ENCODE measurements around the gene ANKS1A. TPM values are rescaled to one million over a fixed set of nuclear protein-coding genes. Genes with fewer than 3 reads are reported as not detected.

The ANKS1A gene
- total and polyA plus RNA-seq, 2 of the 4 experiments (the other 2 are of a cell fraction): 7.2 to 7.5 TPM

GRCh38 chr6:34947561-34947960 is 58.5 kb downstream of the ANKS1A start:
- TF ChIP-seq RCOR1 (IDR thresholded peaks at IDR 0.05; ENCODE audit: insufficient replicate concordance, low read length) (no peak), MAZ (IDR thresholded peaks at IDR 0.05; ENCODE audit: borderline replicate concordance, low read depth, low read length) (no peak), BHLHE40 (IDR thresholded peaks at IDR 0.05; ENCODE audit: low read depth, low read length) (no peak), CTCF (conservative IDR thresholded peaks at IDR 0.05; ENCODE audit: low read depth, low read length) (no peak), USF2 (IDR thresholded peaks at IDR 0.05; ENCODE audit: low read depth, low read length) (no peak)
- Histone ChIP-seq H4K8ac (ENCODE audit: low read depth in 2 of 2, low read length in 2 of 2) (no peak overlapping the region), H2AK9ac (replicated peaks; ENCODE audit: low read depth, low read length, poor library complexity) (no peak overlapping the region), H3K27ac (ENCODE audit: insufficient read depth, low read length) (no peak overlapping the region), H3K23ac (ENCODE audit: low read depth, low read length) (no peak overlapping the region), H3K56ac (ENCODE audit: extremely low read depth, insufficient read depth, low read length) (no peak overlapping the region), H4K5ac (ENCODE audit: low read depth, low read length) (no peak overlapping the region), H3K14ac (replicated peaks; ENCODE audit: low read depth, low read length) (no peak overlapping the region), H3K9me1 (ENCODE audit: insufficient read depth, low read length) (0 out of 2 replicates have a peak, but pooled peaks cover 5% of the 10 kb centered on the region), H2AK5ac (ENCODE audit: low read depth, low read length) (no peak overlapping the region), H3K18ac (ENCODE audit: low read depth, low read length) (no peak overlapping the region), H2AFZ (replicated peaks; ENCODE audit: low read length, poor library complexity) (no peak overlapping the region), H3K4me2 (ENCODE audit: low read depth, low read length) (no peak overlapping the region), H3K9me3 (ENCODE audit: control insufficient read depth, insufficient read depth, low read length) (no peaks in the 10 kb centered on the region), H4K20me1 (ENCODE audit: insufficient read depth, low read length) (peaks cover 3% of the 10 kb centered on the region; the same call in 1 of the 2 replicates), H3K4me3 (ENCODE audit: insufficient read depth, low read depth, low read length) (no peak overlapping the region), H3K36me3 (ENCODE audit: control insufficient read depth, insufficient read depth, low read length) (no peaks in the 10 kb centered on the region), H3K79me1 (ENCODE audit: low read depth in 1 of 2, low read length in 2 of 2) (peaks cover 0 to 18% of the 10 kb centered on the region in 2 experiments; a peak in 1 of 4 replicates), H4K91ac (ENCODE audit: insufficient read depth, low read depth, low read length) (no peak overlapping the region), H2BK120ac (ENCODE audit: low read depth, low read length) (no peak overlapping the region), H3K9ac (ENCODE audit: low read depth, low read length) (no peak overlapping the region), H2BK20ac (ENCODE audit: low read depth, low read length) (no peak overlapping the region), H3K4me1 (ENCODE audit: control insufficient read depth, insufficient read depth, low read length) (no peaks in the 10 kb centered on the region), H2BK15ac (ENCODE audit: low read depth, low read length) (no peak overlapping the region), H3K27me3 (ENCODE audit: control insufficient read depth, insufficient read depth, low read length) (no peaks in the 10 kb centered on the region), H2BK5ac (ENCODE audit: low read depth, low read length, poor library complexity, severe bottlenecking) (no peak overlapping the region), H3K4ac (ENCODE audit: low read depth, low read length) (no peak overlapping the region)
- no peak for DNase-seq
- WGBS, 2 experiments (ENCODE audit: extremely low coverage in 2 of 2, insufficient read length in 1 of 2): no CpG with 5 or more reads among the region's 1 CpG
- in situ Hi-C loops (cut with MboI; ENCODE audit: low sequenced_read_pairs) (no loop called here), dilution Hi-C loops (cut with HindIII; ENCODE audit: low sequenced_read_pairs, unreplicated experiment) (no loop called here), intact Hi-C loops (cut with micrococcal nuclease) (no loop called here)
- ATAC-seq (ENCODE audit: low read depth): no peak
- POLR2A ChIA-PET (ENCODE audit: unreplicated experiment): interaction anchor here (0.5 kb wide), 1 partner anchor 19 kb away, joined by 3 read pairs; no protein-coding TSS in a partner anchor
- BruUV-seq (replicated peaks): no TSS peak
- CTCF ChIA-PET: no interaction called here

All from IMR-90 (cell line).